Heart right ventricle (tissue), 16 donors: Measurements from ENCODE around the gene GTF2H1. TPM values are rescaled to one million over a fixed set of nuclear protein-coding genes. Genes with fewer than 3 reads are reported as not detected.

Experiments used
- ATAC-seq, 8 donors: fragments of 200-7000 bp; cut with Tn5 transposase; one replicate each; pipeline ENCODE4 v1.9.1; 2020; ENCODE audit warnings: mild to moderate bottlenecking in 8 of 8, moderate library complexity in 8 of 8, moderate number of reproducible peaks in 1 of 8
- DNase-seq, 2 donors: peaks; one replicate each; pipeline ENCODE4 v3.0.0-alpha.2; 2020
- H3K27ac ChIP-seq, 10 donors: fragments of 200-600 bp; sonication (generic) in 2 of 10; one replicate each; pipeline versions ENCODE4 v1.5.0 to v1.8.0; 2020 to 2022; ENCODE audit warnings: mild to moderate bottlenecking in 3 of 10
- H3K27me3 ChIP-seq, 7 donors: fragments of 200-600 bp; one replicate each; pipeline ENCODE4 v1.8.0; 2021 to 2022; ENCODE audit warnings: mild to moderate bottlenecking in 2 of 7
- H3K36me3 ChIP-seq, 9 donors: fragments of 200-600 bp; sonication (generic) in 1 of 9; one replicate each; pipeline versions ENCODE4 v1.5.0 to v1.8.0; 2020 to 2022; ENCODE audit warnings: mild to moderate bottlenecking in 2 of 9
- H3K4me1 ChIP-seq, 9 donors: fragments of 200-600 bp; sonication (generic) in 1 of 9; one replicate each; pipeline versions ENCODE4 v1.5.0 to v1.8.0; 2020 to 2022; ENCODE audit warnings: mild to moderate bottlenecking in 4 of 9
- H3K4me3 ChIP-seq, 10 donors: fragments of 200-600 bp; sonication (generic) in 2 of 10; one replicate each; pipeline versions ENCODE4 v1.5.0 to v1.8.0; 2020 to 2022; ENCODE audit warnings: mild to moderate bottlenecking in 7 of 10, moderate library complexity in 2 of 10
- H3K9me3 ChIP-seq, 11 donors: fragments of 200-600 bp in 10 of 11; sonication (generic) in 2 of 11; one replicate each; pipeline versions ENCODE4 v1.5.0 to v1.8.0; 2013 to 2022; ENCODE audit warnings: mild to moderate bottlenecking in 2 of 11, control low read depth in 1 of 11, moderate library complexity in 1 of 11
- WGBS, 2 donors: extraction: QIAGEN DNeasy Blood & Tissue Kit; methylation state at CpG; one replicate each; pipeline ENCODE4 v1.1.7; 2013; ENCODE audit warnings: inconsistent platforms in 1 of 2; 5-methylcytosine and 5-hydroxymethylcytosine counted together
- intact Hi-C, 10 donors: fragments of 100-400 bp; cut with DNase I; formaldehyde crosslinking; loops; one replicate each; pipeline versions ENCODE4 v1.11.1 to v1.14.2; 2022
- polyA plus RNA-seq, 2 donors: library from polyadenylated mRNA; stranded (reverse); fragments of 200-250 nt; gene quantifications; one replicate each; pipeline ENCODE4 v1.2.3, GENCODE V29; 2013
- total RNA-seq, 10 donors: library from RNA; stranded (reverse); fragmentation: NEBNext Ultra II Directional in 3 of 10; extraction: Animal tissue kit (Norgen Biotek cat#: 25700) in 3 of 10; gene quantifications; one replicate each; pipeline versions ENCODE4 v1.2.1 to v1.2.4, GENCODE V29; 2021 to 2023
- TF ChIP-seq, protein P1 (sequence below), 9 donors: fragments of 200-600 bp; sonication (generic) in 2 of 9; IDR thresholded peaks; one replicate each; pipeline versions ENCODE4 v1.5.0 to v1.8.0; 2021 to 2022; ENCODE audit warnings: antibody characterized with exemption in 9 of 9, mild to moderate bottlenecking in 5 of 9, moderate library complexity in 1 of 9
- donor health status: Arrhythmogenic right ventricular cardiomyopathy.
- donor health status: ischemic (EF 13 %, LVEDD 7.1; RV severe dilation, severe dysfunction).
- donor health status: healthy with polysubstance abuse.
- donor health status: DM: no; HTN: yes; CAD: no.
- donor health status: DM: no; HTN: no; CAD: no.
- donor health status: ischemic (EF 25% LVEDD 6.9; RV normal size, moderate dysfunction).
- donor health status: ischemic (EF 25% LVEDD 5.7; RV mildly dilated, moderate dysfunction).
- donor health status: healthy.
- donor health status: DM: yes; HTN: yes; CAD: no.
- donor health status: Ischemic cardiomyopathy.
- donor health status: ischemic (EF 35%, LVEDD 5.7; RV mildly dilated, moderate dysfunction).
- donor health status: nonischemic (EF 11% LVEDD 7.7; RV severe dilation, severe dysfunction).
- donor health status: DM: yes; HTN: yes; CAD: no.
- donor health status: PGD.
- donor health status: ischemic (EF 29% LVEDD 5.4; RV normal size, mild dysfunction).
- donor health status: nonischemic (EF 23%, LVEDD 6.1; RV moderate dilation, normal function).

The GTF2H1 gene
- total and polyA plus RNA-seq, 12 donors, result 14.9 to 27.9 (median 24.3) TPM

GRCh38 chr11:18365741-18366140 lies 43.4 kb downstream of the GTF2H1 start:
- DNase-seq, result no peak
- Histone ChIP-seq H3K36me3 (peaks cover 0 to 81% (median 36%) of the 10 kb centered on the region in 9 donors), H3K27me3 (no peaks in the 10 kb centered on the region), H3K9me3 (no peaks in the 10 kb centered on the region), H3K27ac (no peak overlapping the region), H3K4me1 (peaks cover 0 to 8% (median 0%) of the 10 kb centered on the region in 9 donors), H3K4me3 (no peak overlapping the region)
- TF ChIP-seq, protein P1, sequence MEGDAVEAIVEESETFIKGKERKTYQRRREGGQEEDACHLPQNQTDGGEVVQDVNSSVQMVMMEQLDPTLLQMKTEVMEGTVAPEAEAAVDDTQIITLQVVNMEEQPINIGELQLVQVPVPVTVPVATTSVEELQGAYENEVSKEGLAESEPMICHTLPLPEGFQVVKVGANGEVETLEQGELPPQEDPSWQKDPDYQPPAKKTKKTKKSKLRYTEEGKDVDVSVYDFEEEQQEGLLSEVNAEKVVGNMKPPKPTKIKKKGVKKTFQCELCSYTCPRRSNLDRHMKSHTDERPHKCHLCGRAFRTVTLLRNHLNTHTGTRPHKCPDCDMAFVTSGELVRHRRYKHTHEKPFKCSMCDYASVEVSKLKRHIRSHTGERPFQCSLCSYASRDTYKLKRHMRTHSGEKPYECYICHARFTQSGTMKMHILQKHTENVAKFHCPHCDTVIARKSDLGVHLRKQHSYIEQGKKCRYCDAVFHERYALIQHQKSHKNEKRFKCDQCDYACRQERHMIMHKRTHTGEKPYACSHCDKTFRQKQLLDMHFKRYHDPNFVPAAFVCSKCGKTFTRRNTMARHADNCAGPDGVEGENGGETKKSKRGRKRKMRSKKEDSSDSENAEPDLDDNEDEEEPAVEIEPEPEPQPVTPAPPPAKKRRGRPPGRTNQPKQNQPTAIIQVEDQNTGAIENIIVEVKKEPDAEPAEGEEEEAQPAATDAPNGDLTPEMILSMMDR (IDR thresholded peaks at IDR 0.05), result no peak
- intact Hi-C loops, result no loop called here
- WGBS, 2 donors, result 81 to 85% methylated on average over 4 of the region's 4 CpGs
- ATAC-seq, result no peak

- Histone ChIP-seq H3K4me3 (no peak overlapping the region), H3K9me3 (no peaks in the 10 kb centered on the region), H3K27me3 (no peaks in the 10 kb centered on the region), H3K4me1 (peaks cover 0 to 8% (median 0%) of the 10 kb centered on the region in 9 donors), H3K36me3 (peaks cover 0 to 76% (median 32%) of the 10 kb centered on the region in 9 donors), H3K27ac (no peak overlapping the region)
- 89 to 95% methylated on average over 4 of the region's 4 CpGs for WGBS, 2 donors
- intact Hi-C loops, result no loop called here
- TF ChIP-seq, protein P1 (IDR thresholded peaks at IDR 0.05), result no peak
- ATAC-seq, result no peak
- no peak for DNase-seq
Observed at GRCh38 chr11:18366286-18366685, 43.9 kb downstream of the GTF2H1 start.

DNA sequence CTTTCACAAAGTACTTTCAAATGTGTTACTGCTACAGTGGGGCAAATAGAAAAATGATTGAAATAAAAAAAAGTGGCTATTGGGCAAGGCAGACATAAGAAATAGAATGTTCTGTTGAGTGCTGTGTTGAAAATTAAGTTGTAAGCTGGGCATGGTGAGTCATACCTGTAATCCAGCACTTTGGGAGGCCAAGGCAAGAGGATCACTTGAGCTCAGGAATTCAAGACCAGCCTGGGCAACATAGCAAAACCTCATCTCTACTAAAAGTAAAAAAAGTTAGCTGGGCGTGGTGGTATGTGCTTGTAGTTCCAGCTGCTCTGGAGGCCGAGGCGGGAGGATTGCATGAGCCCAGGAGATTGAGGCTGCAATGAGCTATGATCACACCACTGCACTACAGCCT lies 45.1 kb downstream of the GTF2H1 start:
- intact Hi-C loops, result no loop called here
- H3K36me3 ChIP-seq, result peaks cover 0 to 64% (median 23%) of the 10 kb centered on the region in 9 donors
- no peak overlapping the region for H3K27ac ChIP-seq

GRCh38 chr11:18368221-18368620 lies 45.9 kb downstream of the GTF2H1 start:
- 71 to 73% methylated on average over 2 of the region's 2 CpGs for WGBS, 2 donors
- TF ChIP-seq, protein P1 (IDR thresholded peaks at IDR 0.05), result no peak
- Histone ChIP-seq H3K36me3 (peaks cover 0 to 56% (median 18%) of the 10 kb centered on the region in 9 donors), H3K4me3 (no peak overlapping the region), H3K9me3 (no peaks in the 10 kb centered on the region), H3K27ac (no peak overlapping the region), H3K27me3 (no peaks in the 10 kb centered on the region), H3K4me1 (peaks cover 0 to 8% (median 0%) of the 10 kb centered on the region in 9 donors)
- intact Hi-C loops, result no loop called here
- no peak for ATAC-seq
- no peak for DNase-seq

More for the DNA sequence above, 45.1 kb downstream of the GTF2H1 start:
- TF ChIP-seq, protein P1 (IDR thresholded peaks at IDR 0.05), result no peak
- 96 to 97% methylated on average over 3 of the region's 3 CpGs for WGBS, 2 donors
- peaks cover 0 to 8% (median 0%) of the 10 kb centered on the region in 9 donors for H3K4me1 ChIP-seq
- no peak overlapping the region for H3K4me3 ChIP-seq
- DNase-seq (no peak), ATAC-seq (no peak)
- no peaks in the 10 kb centered on the region for H3K27me3 ChIP-seq
- no peaks in the 10 kb centered on the region for H3K9me3 ChIP-seq
